SW480 (cell line): ENCODE measurements around the gene CDH5.

Experiments used
- DNase-seq: peaks from one replicate; pipeline ENCODE4 v3.0.0-alpha.2; 2016; ENCODE audit warnings: low spot score

CDH5 gene

DNA sequence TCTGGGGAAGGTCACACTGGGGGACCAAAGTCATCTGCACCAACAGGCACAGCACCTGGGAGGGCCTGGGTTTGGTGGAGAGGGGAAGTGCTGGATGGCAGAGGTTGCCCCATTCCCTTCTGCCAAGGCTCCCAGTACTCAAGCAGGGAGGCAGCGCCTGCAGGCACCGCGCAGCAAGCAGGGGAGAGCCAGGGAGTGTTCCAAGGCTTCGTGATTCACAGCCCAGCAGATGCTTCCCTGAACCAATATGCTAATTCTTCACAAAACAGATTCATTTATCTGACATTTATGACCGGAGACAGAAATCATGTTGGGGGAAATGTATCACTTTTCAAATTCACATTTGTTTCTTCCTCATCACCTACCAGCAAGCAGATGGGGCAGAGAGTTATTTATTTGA, 13.4 kb upstream of the CDH5 start:
- no peak for DNase-seq

DNA sequence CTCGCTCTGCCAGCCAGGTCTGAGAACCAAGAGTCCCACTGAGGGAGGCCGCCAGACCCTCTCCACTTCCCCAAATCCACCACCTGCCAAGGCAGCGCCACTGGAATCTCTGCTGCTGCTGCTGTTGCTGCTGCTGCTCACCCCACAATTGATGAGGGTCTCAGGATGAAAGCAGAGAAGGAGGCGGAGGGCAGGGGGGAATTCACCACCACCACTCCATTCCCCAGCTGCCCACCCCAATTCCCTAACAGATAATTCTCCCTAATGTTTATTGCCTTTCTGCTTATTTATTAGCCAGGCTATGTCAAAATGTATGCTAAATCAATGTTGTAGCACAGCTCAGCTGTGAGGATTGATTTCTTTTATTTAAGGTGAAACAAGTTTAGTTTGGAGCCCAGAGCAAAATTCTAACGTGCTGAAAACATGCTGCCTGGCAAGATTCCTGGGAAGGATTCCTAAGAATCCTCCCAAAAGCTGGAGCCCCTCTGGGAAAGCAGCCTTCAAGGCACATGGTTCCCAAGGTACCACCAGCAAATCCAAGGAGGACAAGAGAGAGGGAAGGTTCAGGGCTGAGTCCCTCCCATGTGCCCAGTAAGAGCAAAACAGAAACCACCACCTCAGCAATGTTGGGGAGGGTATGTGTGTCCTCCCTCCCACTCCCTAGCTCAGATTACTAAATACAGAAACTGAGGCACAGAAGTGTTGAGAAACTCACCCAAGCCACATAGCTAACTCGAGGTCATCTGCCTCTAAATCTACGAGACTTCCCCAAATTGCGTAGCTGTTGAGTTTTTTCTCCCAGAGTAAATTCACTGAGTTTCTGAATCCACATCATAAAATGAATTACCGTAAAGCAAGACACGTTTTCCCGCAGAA, 12.2 kb upstream of the CDH5 start:
- no peak for DNase-seq

DNA sequence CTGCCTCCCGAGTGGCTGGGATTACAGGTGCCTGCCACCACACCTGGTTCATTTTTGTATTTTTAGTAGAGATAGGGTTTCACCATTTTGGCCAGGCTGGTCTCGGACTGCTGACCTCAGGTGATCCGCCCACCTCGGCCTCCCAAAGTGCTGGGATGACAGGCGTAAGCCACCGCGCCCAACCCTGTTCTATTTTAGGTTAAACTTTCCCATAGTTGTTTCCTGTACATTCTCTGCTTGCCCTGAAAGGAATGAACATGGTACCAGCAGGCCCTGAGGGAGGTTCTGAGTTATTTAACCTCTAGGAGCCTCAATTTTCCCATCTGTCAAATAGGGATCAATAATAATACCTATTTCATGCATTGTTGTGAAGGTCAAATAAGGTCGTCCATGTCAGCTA, 11.0 kb upstream of the CDH5 start:
- DNase-seq: no peak

DNA sequence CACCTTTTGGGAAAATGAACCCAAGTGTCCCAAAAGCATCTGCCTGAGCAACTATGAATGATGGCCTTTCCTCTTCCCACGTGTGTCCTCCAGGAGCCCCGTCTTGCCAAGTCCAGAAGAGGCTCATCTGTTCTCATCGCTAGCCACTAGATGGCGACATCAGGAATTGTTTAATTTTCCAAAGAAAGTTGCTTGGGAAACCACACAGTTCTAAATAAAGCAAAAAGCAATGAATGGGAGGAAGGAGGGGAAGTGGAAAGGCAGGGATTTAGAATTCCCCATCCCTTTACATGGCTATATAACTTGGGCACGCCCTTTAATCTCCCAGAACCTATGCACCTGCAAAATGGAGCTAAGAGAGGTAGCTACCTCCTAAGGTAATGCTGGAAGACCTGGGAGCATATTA, 9.0 kb upstream of the CDH5 start:
- DNase-seq: peak; percentile 60

- no peak for DNase-seq
Measured at GRCh38 chr16:66358231-66358630, 8.3 kb upstream of the CDH5 start.

- DNase-seq: peak; percentile 35
Measured at GRCh38 chr16:66359012-66359411, 7.5 kb upstream of the CDH5 start.

DNA sequence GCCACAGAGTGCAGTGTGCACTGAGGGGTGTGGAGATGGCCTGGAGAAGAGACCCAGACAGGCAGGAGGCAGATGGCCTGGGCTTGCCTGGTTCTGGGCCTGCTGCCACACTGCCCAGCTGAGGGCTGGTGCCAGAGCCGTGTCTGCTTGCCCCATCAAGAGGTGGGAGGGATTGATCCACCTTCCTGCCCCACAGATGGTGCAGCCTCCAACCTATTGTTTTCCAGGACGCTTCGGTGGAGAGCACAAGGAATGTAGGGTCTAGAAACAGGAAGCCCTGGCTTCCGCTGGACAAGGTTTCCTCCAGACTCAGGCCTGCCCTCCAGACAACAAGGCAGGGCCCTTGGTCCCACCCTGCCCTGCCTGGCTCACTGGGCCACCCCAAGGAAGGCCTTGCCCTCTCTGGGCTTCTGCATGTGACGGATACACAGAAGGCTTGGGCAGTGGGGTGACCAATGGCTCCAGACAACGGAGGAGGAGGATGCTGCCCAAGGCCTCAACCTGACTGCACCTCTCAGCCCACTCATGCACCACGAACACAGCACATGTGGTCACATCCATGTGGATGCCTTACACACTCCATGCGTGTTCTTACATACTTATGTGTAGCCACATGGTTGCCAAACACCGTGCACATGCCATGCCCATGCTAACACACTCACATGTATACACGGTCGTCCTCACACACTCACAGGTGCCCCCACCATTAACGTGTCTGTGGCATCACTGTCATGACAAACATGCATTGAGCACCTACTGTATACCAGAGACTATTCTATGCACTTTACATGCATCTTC, 6.5 kb upstream of the CDH5 start:
- DNase-seq: no peak

- no peak for DNase-seq
Measured at GRCh38 chr16:66360624-66361324, 5.7 kb upstream of the CDH5 start.

GRCh38 chr16:66361604-66362135, 4.8 kb upstream of the CDH5 start:
- no peak for DNase-seq

GRCh38 chr16:66363211-66363777, 3.2 kb upstream of the CDH5 start:
- no peak for DNase-seq

- DNase-seq: no peak
Measured at GRCh38 chr16:66364117-66364958, 2.2 kb upstream of the CDH5 start.

GRCh38 chr16:66364959-66365306, 1.6 kb upstream of the CDH5 start:
- DNase-seq: no peak

DNA sequence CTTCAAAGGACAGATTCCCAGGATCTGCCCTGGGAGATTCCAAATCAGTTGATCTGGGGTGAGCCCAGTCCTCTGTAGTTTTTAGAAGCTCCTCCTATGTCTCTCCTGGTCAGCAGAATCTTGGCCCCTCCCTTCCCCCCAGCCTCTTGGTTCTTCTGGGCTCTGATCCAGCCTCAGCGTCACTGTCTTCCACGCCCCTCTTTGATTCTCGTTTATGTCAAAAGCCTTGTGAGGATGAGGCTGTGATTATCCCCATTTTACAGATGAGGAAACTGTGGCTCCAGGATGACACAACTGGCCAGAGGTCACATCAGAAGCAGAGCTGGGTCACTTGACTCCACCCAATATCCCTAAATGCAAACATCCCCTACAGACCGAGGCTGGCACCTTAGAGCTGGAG, 840 bp upstream of the CDH5 start:
- no peak for DNase-seq

- DNase-seq: no peak
Measured at GRCh38 chr16:66367968-66368891, 1.7 kb downstream of the CDH5 start.

GRCh38 chr16:66369055-66369592, 2.6 kb downstream of the CDH5 start:
- no peak for DNase-seq

DNA sequence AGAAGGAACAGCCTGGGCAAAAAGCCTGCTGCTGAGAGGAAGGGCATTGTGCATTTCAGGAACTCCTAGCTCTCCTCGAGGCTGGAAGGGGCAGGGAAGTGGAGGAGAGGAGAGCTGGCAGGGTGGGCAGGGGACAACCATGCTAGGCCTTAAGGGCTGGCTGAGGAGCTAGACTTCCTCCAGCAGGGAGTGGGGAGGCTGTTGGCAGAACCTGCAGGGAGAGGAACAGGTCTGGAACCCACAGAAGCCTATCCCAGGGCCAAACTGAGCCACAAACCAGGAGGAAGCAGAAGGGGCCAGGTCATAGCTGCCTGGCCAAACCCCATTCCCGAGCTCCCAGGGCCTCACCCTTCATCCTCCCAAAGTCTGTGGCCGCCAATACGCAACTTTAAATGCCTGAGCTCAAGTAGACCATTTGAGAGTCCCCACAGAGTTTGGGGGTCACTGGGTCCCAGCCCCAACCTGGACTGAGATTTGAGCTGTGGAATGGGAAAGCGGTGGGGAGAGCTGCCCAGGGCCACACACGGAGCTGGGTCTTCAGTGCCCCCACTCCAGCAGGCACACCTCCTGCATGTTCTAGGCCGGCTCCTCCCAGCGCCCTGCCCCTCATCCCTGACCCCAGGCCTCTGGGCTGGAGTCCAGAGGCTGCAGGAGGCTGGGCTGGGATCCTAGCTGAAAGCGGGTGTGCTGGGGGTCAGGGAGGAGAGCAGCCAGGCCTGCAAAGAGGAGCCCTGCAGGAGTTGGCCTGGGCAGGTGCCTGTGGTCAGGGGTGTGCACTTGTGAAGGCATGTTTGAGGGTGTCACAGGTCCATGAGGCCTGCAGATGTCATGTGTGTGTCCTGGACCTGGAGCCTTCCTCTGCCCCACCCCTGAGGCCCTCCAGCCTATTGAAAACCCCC, 4.5 kb downstream of the CDH5 start:
- no peak for DNase-seq

DNA sequence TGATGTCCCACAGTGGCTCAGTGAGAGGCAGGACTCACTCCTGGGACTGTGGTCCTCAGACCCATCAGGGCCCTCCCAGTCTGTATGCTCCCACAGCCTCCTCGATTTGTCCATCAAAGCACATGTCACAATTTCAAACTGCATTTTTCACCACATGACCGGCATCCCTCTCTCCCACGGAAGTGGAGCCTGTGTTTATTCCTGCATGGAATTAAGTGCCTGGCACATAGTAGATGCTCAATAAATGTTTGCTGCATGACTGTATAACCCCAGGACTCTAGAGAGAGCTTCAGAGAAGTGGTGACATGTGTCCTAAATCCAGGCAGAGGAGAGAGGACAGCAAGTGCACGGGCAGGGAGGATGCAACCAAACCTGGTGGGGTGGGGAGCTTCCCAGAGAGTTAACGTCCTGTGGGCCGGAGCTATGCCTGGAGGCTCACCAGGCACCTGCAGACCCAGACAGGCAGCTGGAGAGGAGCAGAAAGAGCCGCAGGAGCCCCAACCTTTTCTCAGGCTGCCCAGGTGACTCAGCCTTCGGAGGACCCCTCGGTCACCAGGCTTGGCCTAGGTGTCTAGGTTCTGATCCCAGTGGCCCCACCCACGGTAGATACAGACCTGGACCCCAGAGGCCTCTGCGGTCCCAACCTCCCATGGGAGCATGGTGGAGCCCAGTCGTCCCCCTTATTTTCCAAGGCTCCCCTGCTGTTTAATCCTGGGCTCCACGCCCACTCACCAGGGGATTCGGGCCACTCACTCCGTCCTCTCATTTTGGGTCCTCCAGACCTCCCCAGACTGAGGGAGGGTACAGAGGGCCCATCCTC, 5.8 kb downstream of the CDH5 start:
- no peak for DNase-seq

DNA sequence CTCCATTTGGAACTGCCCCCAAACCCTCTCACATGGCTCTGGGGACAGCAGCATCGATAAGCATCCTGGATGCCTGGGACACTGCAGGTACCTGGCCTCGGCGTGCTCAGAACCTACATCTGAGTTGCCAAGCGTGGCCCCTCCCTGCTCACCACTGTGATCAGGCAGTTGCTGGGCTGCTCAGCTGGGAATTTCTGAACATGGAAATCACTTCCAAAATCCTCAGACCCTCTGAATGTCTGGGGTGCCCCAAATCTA, 6.3 kb downstream of the CDH5 start:
- DNase-seq: no peak
